HL-60/S4 (cell line): ENCODE data around the gene SHMT2.

Experiments
- in situ Hi-C: fragments of 300-500 bp; cut with MboI; formaldehyde crosslinking; loops from 2 replicates; pipeline ENCODE4 v1.14.3; 2022; ENCODE audit warnings: low sequenced_read_pairs

The SHMT2 gene

GRCh38 chr12:57236201-57236924, 6.9 kb downstream of the SHMT2 start:
- in situ Hi-C loops = no loop called here

- in situ Hi-C loops = no loop called here
Measured at GRCh38 chr12:57236925-57237595, 7.5 kb downstream of the SHMT2 start.

GRCh38 chr12:57237596-57237931, 8.1 kb downstream of the SHMT2 start:
- in situ Hi-C loops = no loop called here

- in situ Hi-C loops = no loop called here
Measured at GRCh38 chr12:57237932-57238853, 8.7 kb downstream of the SHMT2 start.

GRCh38 chr12:57238854-57239554, 9.5 kb downstream of the SHMT2 start:
- in situ Hi-C loops = no loop called here

GRCh38 chr12:57239587-57240065, 10.1 kb downstream of the SHMT2 start:
- in situ Hi-C loops = no loop called here

GRCh38 chr12:57240066-57240921, 10.8 kb downstream of the SHMT2 start:
- in situ Hi-C loops = no loop called here

- in situ Hi-C loops = no loop called here
Measured at GRCh38 chr12:57240926-57241401, 11.5 kb downstream of the SHMT2 start.

- in situ Hi-C loops = no loop called here
Measured at GRCh38 chr12:57241402-57242310, 12.1 kb downstream of the SHMT2 start.

GRCh38 chr12:57242329-57242690, 12.8 kb downstream of the SHMT2 start:
- in situ Hi-C loops = no loop called here

GRCh38 chr12:57242691-57243454, 13.4 kb downstream of the SHMT2 start:
- in situ Hi-C loops = no loop called here

GRCh38 chr12:57243521-57244311, 14.2 kb downstream of the SHMT2 start:
- in situ Hi-C loops = no loop called here

- in situ Hi-C loops = no loop called here
Measured at GRCh38 chr12:57244312-57244696, 14.8 kb downstream of the SHMT2 start.

- in situ Hi-C loops = no loop called here
Measured at GRCh38 chr12:57247041-57247440, 17.5 kb downstream of the SHMT2 start.

- in situ Hi-C loops = no loop called here
Measured at GRCh38 chr12:57248934-57249742, 19.6 kb downstream of the SHMT2 start.

- in situ Hi-C loops = no loop called here
Measured at GRCh38 chr12:57250541-57250940, 21.0 kb downstream of the SHMT2 start.
